Muscle layer of duodenum (tissue), 2 donors: Measurements from ENCODE around the gene UBN1.
A peak's percentile ranks its signal among the peaks of the same experiment; 100 is the strongest.

Source experiments
- H3K27ac ChIP-seq: one replicate; pipeline ENCODE4 v1.7.0; 2013; ENCODE audit warnings: mild to moderate bottlenecking, low read length
- H3K27me3 ChIP-seq: one replicate; pipeline ENCODE4 v1.7.0; 2013; ENCODE audit warnings: low read depth, mild to moderate bottlenecking, control low read depth, low read length
- H3K36me3 ChIP-seq, 2 donors: one replicate each; pipeline ENCODE4 v1.7.0; 2013; ENCODE audit warnings: low read length in 2 of 2, control low read depth in 1 of 2, mild to moderate bottlenecking in 1 of 2; ENCODE audit not compliant: insufficient read depth in 2 of 2, control insufficient read depth in 1 of 2
- H3K4me1 ChIP-seq, 2 donors: one replicate each; pipeline ENCODE4 v1.7.0; 2013; ENCODE audit warnings: low read length in 2 of 2, mild to moderate bottlenecking in 2 of 2, control low read depth in 1 of 2, moderate library complexity in 1 of 2; ENCODE audit not compliant: insufficient read depth in 2 of 2, control insufficient read depth in 1 of 2
- H3K4me3 ChIP-seq, 2 donors: one replicate each; pipeline ENCODE4 v1.7.0; 2013; ENCODE audit warnings: low read length in 2 of 2, low read depth in 1 of 2, mild to moderate bottlenecking in 1 of 2
- H3K9me3 ChIP-seq, 2 donors: one replicate each; pipeline ENCODE4 v1.7.0; 2013; ENCODE audit warnings: low read length in 2 of 2, control low read depth in 1 of 2, mild to moderate bottlenecking in 1 of 2; ENCODE audit not compliant: control insufficient read depth in 1 of 2
- donor health status: healthy.

UBN1 gene

DNA sequence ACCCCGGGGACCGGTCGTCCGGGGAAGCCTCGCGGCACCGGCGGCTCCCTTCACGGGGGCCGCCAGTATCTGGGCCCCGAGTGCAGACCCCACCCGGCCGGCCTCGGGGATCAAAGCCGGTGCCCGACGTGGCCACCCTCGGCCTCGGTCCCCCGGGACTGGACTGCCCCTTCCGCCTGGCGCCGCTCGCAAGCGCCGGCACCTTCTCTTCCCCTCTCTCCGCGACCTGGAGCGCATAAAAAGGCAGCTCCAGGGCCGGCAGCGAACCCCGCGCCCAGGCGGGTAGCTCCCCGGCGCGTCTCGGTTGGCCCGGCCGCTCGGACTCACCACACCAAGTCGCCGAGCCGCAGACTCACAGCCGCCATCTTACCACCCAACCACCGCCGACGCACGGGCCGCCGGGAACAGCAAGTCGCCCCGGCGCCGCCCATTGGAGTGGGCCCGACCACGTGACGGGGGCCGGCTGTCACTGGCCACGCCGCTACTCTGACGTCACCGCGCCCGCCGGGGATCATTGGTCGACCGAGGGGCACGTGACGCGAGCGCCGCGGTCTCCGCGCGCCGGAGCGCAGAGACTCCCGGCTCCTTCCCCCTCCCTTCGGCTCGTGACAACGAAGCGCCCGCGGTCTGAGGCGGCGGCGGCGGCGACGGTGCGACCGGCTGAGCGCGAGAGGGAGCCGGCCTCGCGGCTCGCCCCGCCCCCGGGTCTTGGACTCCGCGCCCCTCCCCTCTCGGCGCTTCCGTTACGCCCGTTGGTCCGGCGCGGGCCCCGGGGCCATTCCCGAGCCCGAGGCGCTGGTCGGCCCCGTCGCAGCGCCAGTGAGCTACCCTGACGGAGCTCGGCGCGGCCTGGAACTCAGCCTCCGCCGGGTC lies at the start of gene UBN1, which contains the start of gene GLYR1:
Gene UBN1, plus strand, starts transcription at position 581 of the 873 bp plus-strand sequence. CDS start 5,437 bp downstream, outside the sequence.
Gene GLYR1, minus strand, starts transcription at position 388 of the 873 bp plus-strand sequence. Its CDS starts 23 bp downstream, at position 365.
- peak within 1 kb of the TSS; percentile 59 for H3K27ac ChIP-seq
- H3K4me1 ChIP-seq = peaks cover 17 to 44% of the 10 kb centered on the region in 2 donors
- peak within 1 kb of the TSS; percentile 92 to 94 for H3K4me3 ChIP-seq
- H3K36me3 ChIP-seq = peaks cover 17 to 31% of the 10 kb centered on the region in 2 donors
- H3K9me3 ChIP-seq = no peaks in the 10 kb centered on the region
- H3K27me3 ChIP-seq = no peaks in the 10 kb centered on the region

DNA sequence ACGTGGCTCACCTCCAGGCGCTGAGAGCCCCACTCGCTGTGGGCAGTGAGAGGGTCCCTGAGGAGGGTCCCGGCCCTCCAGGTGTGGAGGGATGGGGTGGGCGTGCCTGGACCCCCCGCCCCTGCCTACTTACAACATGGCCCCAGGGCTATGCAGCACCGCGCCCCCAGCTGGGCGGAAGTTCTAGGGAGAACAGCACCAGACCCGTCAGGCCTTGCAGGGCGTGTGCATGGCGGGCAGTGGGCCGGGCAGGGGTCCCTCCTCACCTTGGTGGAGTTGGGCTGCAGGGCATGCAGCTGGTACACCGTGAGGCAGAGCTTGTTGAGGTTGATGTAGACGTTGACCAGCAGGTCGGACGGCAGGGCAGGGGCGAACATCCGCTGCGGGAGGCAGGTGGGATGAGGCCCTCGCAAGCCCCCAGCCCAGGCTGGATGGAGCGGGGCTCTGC lies 49.5 kb upstream of the UBN1 start:
- Histone ChIP-seq H3K4me1 (peaks cover 0 to 18% of the 10 kb centered on the region in 2 donors), H3K4me3 (no peak overlapping the region), H3K36me3 (peaks cover 7 to 43% of the 10 kb centered on the region in 2 donors), H3K9me3 (no peaks in the 10 kb centered on the region), H3K27me3 (no peaks in the 10 kb centered on the region), H3K27ac (no peak overlapping the region)

DNA sequence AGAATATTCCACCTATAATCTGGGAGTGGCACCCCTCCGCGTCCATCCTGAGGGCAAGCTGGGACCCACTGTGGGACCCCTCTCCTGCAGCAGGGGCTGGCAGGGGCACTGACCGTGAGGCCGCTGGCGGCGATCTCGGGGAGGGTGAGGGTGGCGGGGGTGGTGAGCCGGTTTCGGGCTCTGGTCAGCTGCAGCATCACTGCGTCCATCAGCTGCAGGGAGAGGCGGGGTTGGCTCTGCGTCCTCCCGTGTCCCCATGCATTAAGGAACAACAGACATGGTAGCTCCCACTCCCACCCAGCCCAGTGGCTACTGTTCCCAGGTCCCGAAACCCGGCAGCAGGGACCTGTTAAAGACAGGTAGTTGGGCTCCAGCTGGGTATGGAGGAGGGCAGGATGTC lies 48.8 kb upstream of the UBN1 start:
- Histone ChIP-seq H3K9me3 (no peaks in the 10 kb centered on the region), H3K4me3 (no peak overlapping the region), H3K36me3 (peaks cover 7 to 43% of the 10 kb centered on the region in 2 donors), H3K27ac (no peak overlapping the region), H3K27me3 (no peaks in the 10 kb centered on the region), H3K4me1 (peaks cover 0 to 21% of the 10 kb centered on the region in 2 donors)

- Histone ChIP-seq H3K4me3 (no peak overlapping the region), H3K4me1 (peaks cover 0 to 30% of the 10 kb centered on the region in 2 donors), H3K9me3 (no peaks in the 10 kb centered on the region), H3K27me3 (no peaks in the 10 kb centered on the region), H3K27ac (no peak overlapping the region), H3K36me3 (peaks cover 7 to 47% of the 10 kb centered on the region in 2 donors)
Observed at GRCh38 chr16:4799171-4799855, 48.0 kb upstream of the UBN1 start.

- Histone ChIP-seq H3K27me3 (no peaks in the 10 kb centered on the region), H3K4me3 (peak overlapping the region; percentile 21 to 24), H3K9me3 (no peaks in the 10 kb centered on the region), H3K36me3 (peaks cover 7 to 57% of the 10 kb centered on the region in 2 donors), H3K4me1 (peaks cover 0 to 40% of the 10 kb centered on the region in 2 donors), H3K27ac (no peak overlapping the region)
Observed at GRCh38 chr16:4800290-4801041, 46.8 kb upstream of the UBN1 start.

GRCh38 chr16:4801051-4801961 lies 46.0 kb upstream of the UBN1 start:
- Histone ChIP-seq H3K4me1 (peaks cover 0 to 40% of the 10 kb centered on the region in 2 donors), H3K4me3 (peak overlapping the region; percentile 68 to 95), H3K27ac (peak overlapping the region; percentile 72), H3K9me3 (no peaks in the 10 kb centered on the region), H3K36me3 (peaks cover 7 to 51% of the 10 kb centered on the region in 2 donors), H3K27me3 (no peaks in the 10 kb centered on the region)

GRCh38 chr16:4801962-4802658 lies 45.2 kb upstream of the UBN1 start, which contains the start of gene ROGDI:
Gene ROGDI (minus strand): TSS chr16:4802633. CDS start chr16:4802571, 62 bp downstream.
- Histone ChIP-seq H3K9me3 (no peaks in the 10 kb centered on the region), H3K27ac (peak within 1 kb of the TSS; percentile 72), H3K4me3 (peak within 1 kb of the TSS; percentile 68 to 95), H3K27me3 (no peaks in the 10 kb centered on the region), H3K36me3 (peaks cover 7 to 51% of the 10 kb centered on the region in 2 donors), H3K4me1 (peaks cover 0 to 40% of the 10 kb centered on the region in 2 donors)

DNA sequence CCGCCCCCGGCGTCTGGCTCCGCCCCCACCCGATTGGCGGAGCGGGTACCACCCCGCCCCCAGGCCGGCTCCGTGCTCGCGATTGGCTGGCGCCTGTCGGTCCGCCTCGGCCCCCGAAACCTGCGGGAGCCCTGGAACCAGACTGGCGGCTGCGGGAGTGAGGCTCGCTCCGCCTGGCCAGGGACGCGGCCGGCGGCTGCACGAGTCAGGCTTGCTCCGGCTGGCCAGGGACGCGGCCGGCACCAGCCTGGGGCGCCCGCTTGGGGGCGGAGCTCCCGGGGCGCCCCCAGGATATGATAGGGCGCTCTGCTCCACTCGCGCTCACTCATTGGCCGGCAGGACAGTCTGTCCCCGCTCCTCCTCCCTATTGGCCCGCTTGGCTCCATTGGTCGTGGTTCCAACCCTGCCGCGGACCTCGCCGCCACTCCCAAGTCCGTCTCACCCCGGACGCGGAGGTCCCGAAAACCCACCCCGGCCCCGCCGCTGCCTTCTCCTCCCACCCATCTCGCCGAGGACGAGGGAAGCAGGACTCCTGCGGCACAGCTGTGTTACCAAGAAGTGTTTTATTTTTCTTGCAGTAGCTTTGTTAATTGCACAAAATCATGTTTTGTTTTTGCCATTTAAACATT lies 44.5 kb upstream of the UBN1 start:
- Histone ChIP-seq H3K9me3 (no peaks in the 10 kb centered on the region), H3K4me3 (peak overlapping the region; percentile 64 to 95), H3K4me1 (peaks cover 0 to 40% of the 10 kb centered on the region in 2 donors), H3K36me3 (peaks cover 7 to 51% of the 10 kb centered on the region in 2 donors), H3K27ac (peak overlapping the region; percentile 14), H3K27me3 (no peaks in the 10 kb centered on the region)

- peak overlapping the region; percentile 64 to 95 for H3K4me3 ChIP-seq
Observed at GRCh38 chr16:4803401-4803844, 43.9 kb upstream of the UBN1 start.

More at GRCh38 chr16:4803401-4803844, 43.9 kb upstream of the UBN1 start:
- Histone ChIP-seq H3K27me3 (no peaks in the 10 kb centered on the region), H3K4me1 (peaks cover 0 to 40% of the 10 kb centered on the region in 2 donors), H3K36me3 (peaks cover 7 to 46% of the 10 kb centered on the region in 2 donors), H3K27ac (peak overlapping the region; percentile 14), H3K9me3 (no peaks in the 10 kb centered on the region)
